HG02678 (cell line): Measurements from ENCODE around the gene NUP133.
A peak's percentile ranks its signal among the peaks of the same experiment; 100 is the strongest.
"Not testable (repeated sequence)": the region's sequence is repeated elsewhere in the genome, so short reads cannot be mapped to it uniquely, and the experiment has no call there.

Source experiments
- ATAC-seq: cut with Tn5 transposase; IDR thresholded peaks from one replicate; pipeline ENCODE4 v1.9.1; 2021; ENCODE audit warnings: mild to moderate bottlenecking, moderate library complexity; ENCODE audit not compliant: unreplicated experiment

Gene NUP133

GRCh38 chr1:229509576-229509975 lies 1.4 kb upstream of the NUP133 start:
- ATAC-seq: no peak

DNA sequence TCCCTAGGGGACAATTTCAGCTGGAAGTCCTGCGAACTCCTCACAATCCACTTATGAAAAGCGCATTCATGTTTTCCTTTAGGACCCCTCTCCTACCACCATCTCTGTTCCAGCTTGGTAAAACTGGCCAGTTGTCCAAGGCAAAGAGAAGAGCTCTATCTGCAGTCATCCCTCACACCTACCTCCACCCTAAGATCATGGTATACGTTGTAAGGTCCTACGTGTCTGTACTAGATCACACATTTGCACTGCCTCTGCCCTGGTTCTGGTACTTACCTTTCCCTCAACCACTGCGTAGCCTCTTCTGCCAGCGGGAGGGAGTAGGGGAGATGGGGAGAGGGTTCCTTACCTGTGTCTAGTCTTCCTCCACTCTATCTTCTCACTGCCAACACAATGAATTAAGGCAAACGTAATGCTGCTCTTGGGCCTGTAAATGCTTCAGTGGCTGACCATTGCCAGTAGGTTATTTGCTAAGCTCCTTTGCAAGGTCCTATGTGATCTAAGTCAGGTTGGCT lies 739 bp upstream of the NUP133 start:
- ATAC-seq: no peak

DNA sequence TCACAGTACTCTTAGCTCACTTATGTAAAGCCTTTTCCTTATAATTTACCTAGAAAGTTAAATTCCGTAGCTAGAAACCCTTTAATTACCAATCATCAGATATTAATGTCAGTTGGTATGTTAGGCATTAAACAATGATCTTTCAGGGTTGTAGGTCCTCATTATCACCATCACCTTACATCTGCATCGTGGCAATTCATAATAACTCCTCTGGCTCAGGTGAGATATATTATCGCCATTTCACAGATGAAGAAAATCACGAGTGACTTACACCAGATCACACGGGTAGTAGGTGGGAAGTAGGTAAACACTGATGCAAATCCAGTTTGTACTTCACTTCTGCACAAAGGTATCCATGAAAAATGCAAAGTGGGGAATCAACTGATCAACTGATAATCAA lies 639 bp downstream of the NUP133 start:
- peak; percentile 1 for ATAC-seq

GRCh38 chr1:229506633-229507032 lies 1.5 kb downstream of the NUP133 start:
- no peak for ATAC-seq

DNA sequence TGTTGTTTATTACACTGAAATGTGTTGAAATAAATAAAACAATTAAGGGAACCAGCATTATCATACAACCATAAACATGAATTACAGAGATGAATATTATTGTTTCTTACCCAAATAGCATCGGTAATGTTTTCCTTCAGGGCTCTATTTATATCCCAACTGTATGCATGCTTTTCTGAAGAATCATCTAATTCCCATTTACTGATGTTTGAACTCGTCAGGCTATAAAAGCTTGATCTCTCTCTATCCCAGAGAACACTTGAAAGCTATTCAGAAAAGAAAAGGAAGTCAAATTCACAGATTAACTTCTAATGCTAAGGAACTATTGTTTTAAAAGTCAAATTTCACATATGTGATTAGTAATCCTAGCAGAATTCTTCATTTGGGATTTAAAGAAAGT lies 12.4 kb downstream of the NUP133 start:
- ATAC-seq: no peak

DNA sequence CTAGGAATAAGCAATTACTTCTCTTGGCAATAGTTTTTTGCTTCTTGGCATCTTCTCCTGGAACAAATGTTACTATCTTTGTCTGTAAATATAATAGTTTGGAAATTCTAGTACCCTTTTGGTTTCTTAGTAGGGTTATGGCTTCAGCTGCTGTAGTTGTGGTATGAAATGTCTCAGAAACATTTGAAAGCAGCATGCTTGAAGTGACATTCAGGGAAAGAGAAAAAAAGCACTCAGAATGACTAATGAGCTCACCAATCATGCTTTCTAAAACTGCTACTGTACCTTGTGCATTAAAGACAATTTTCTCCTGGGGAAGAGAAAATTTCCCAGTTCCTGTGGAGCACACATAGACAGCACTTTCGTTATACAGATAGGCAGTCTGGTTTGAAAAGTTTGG lies 21.0 kb downstream of the NUP133 start:
- ATAC-seq: no peak

GRCh38 chr1:229485318-229485717 lies 22.8 kb downstream of the NUP133 start:
- no peak for ATAC-seq

DNA sequence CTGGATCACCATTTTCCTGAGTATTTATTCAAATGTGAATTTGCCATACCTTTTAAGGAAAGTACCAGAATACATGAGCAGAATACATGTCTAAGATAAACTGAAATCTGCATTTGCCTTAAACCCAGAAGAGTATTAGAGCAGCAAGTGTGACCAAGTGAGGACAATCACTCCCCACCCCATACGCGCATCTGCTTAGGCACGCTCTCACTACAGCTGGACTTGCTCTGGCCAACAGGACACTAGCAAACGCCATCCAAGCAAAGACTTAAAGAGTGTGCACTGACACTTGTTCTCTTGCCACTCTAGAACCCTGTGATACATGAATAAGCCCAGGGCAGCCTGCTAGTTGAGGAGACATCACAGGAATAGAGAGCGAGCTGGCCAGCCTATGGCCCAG lies 25.6 kb downstream of the NUP133 start:
- no peak for ATAC-seq

GRCh38 chr1:229480495-229480894 lies 27.6 kb downstream of the NUP133 start:
- no peak for ATAC-seq

DNA sequence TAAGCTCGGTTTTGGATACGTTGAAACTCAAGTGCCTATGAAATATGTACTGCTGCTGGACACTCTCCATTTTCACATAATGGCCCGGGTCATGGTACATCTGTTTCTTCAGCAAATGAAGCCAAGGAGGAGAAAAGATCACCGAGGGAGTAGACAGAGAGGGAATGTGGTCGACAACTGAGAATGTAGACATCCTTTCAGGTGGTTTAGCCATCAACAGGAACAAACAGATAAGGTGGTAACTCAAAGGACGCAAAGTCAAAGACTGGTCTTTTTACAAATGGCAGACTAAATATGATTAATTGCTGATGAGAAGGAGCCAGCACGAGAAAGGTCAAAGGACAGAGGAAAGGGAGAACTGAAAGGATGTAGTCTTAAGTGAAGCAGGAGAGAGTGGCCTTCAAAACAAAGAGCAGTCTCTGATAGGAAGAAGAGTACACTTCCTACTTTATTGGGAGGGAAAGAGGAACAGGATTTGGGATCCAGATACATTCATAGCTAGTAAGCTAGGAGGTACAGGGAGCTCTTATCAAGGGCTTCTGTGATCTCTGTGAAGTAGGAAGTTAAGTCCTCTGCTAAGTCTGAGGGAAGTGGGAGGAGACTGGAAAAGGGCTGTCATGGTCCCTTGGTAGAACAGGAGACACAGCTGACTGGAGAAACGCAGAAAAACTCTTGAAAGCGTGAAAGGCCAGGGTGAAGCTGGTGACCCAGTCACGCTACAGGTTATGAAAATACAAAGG lies 28.3 kb downstream of the NUP133 start:
- peak; percentile 76 for ATAC-seq

GRCh38 chr1:229478852-229479251 lies 29.3 kb downstream of the NUP133 start:
- ATAC-seq: peak; percentile 73

- not testable (repeated sequence) for ATAC-seq
Measured at GRCh38 chr1:229475859-229476258, 32.3 kb downstream of the NUP133 start.

DNA sequence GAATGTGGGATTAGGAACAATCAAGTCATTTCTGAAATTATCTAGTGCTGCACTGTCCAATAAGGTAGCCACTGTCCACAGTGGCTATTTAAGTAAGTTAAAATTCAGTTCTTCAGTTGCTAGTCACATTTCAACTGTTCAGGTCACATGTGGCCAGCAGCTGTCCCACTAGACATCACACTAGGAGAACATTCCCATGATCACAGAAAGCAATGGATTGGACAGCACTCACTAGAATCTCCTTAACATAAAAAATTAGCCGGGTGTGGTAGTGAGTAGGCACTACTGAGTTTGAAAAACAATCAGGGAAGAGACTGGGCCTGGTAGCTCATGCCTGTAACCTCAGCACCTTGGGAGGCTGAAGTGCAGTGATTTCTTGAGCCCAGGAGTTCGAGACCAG lies 33.6 kb downstream of the NUP133 start:
- ATAC-seq: no peak

- no peak for ATAC-seq
Measured at GRCh38 chr1:229471175-229471574, 37.0 kb downstream of the NUP133 start.

- no peak for ATAC-seq
Measured at GRCh38 chr1:229470406-229471043, 37.6 kb downstream of the NUP133 start.

- no peak for ATAC-seq
Measured at GRCh38 chr1:229466887-229467286, 41.3 kb downstream of the NUP133 start.

DNA sequence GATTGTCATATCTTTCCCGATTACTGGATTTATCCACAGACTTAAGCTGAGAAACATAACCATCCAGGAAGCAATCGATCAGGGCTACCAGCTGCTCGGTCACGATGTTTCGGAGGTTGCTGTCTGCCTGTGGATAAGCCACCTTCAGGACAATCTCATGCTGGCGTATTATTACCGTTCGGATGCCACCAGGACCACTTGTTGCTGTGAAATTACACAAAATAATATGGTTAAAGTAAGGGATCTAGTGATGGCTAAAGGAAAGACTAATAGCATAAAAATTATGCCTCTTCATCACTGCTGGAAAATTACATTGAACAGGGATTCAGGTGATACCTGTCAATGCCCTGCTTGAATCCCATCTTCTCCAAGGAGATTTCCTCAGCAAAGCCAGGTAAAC lies 43.5 kb downstream of the NUP133 start:
- ATAC-seq: no peak

GRCh38 chr1:229461032-229461668 lies 47.0 kb downstream of the NUP133 start:
- no peak for ATAC-seq

GRCh38 chr1:229459815-229460214 lies 48.3 kb downstream of the NUP133 start:
- ATAC-seq: no peak

DNA sequence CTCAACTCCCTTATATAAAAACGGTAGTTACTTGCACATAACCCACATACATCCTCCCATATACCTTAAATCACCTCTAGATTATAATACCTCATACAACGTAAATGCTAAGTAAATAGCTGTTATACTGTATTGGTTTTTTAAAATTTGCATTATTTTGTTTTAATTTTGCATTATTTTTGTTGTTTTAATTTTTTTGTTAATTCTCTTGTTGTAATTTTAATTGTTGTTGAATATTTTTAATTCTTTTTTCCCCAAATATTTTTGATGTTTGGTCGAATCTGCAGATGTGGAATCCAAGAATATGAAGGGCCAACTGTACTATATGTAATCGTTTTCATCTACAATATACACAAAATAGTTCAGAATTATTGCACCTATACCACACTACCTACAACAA lies 50.7 kb downstream of the NUP133 start:
- no peak for ATAC-seq

DNA sequence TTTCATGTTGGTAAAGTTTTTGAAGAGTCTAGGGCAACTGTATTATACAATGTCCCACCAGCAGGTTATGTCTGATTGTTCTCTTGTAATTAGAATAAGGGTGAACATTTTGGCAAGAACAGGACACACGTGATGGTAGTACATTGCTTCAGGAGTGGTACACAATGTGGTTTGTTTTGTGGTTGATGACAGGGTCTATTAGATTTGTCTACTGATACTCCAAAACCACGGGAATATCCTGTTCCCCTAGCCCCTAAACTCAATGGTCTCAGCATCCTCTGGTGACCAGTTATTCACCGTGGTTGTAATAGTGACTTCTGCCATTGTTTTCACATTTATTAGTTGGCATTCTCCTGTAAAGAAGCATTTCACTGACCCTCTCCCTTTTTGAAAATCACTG lies 52.1 kb downstream of the NUP133 start:
- no peak for ATAC-seq

GRCh38 chr1:229454056-229454455 lies 54.1 kb downstream of the NUP133 start:
- no peak for ATAC-seq
